Muscle layer of colon (tissue), 2 donors: ENCODE results near the gene CAMKMT.

Experiments
- H3K27ac ChIP-seq: one replicate; pipeline ENCODE4 v1.7.0; 2013; ENCODE audit warnings: low read depth, mild to moderate bottlenecking, low read length, moderate library complexity
- H3K27me3 ChIP-seq, 2 donors: one replicate each; pipeline ENCODE4 v1.7.0; 2013; ENCODE audit warnings: low read length in 2 of 2, mild to moderate bottlenecking in 2 of 2; ENCODE audit not compliant: insufficient read depth in 2 of 2, control insufficient read depth in 1 of 2
- H3K36me3 ChIP-seq: one replicate; pipeline ENCODE4 v1.7.0; 2013; ENCODE audit warnings: mild to moderate bottlenecking, low read length; ENCODE audit not compliant: insufficient read depth
- H3K4me1 ChIP-seq: one replicate; pipeline ENCODE4 v1.7.0; 2013; ENCODE audit warnings: mild to moderate bottlenecking, low read length; ENCODE audit not compliant: insufficient read depth
- H3K4me3 ChIP-seq, 2 donors: one replicate each; pipeline ENCODE4 v1.7.0; 2013; ENCODE audit warnings: low read length in 2 of 2, low read depth in 1 of 2, mild to moderate bottlenecking in 1 of 2, moderate library complexity in 1 of 2
- H3K9ac ChIP-seq: one replicate; pipeline ENCODE4 v1.7.0; 2013; ENCODE audit warnings: low read length
- H3K9me3 ChIP-seq: one replicate; pipeline ENCODE4 v1.7.0; 2013; ENCODE audit warnings: mild to moderate bottlenecking, low read length
- donor health status: abdominal sarcoma.
- donor health status: Adenocarcinoma of cecum.

Gene CAMKMT

DNA sequence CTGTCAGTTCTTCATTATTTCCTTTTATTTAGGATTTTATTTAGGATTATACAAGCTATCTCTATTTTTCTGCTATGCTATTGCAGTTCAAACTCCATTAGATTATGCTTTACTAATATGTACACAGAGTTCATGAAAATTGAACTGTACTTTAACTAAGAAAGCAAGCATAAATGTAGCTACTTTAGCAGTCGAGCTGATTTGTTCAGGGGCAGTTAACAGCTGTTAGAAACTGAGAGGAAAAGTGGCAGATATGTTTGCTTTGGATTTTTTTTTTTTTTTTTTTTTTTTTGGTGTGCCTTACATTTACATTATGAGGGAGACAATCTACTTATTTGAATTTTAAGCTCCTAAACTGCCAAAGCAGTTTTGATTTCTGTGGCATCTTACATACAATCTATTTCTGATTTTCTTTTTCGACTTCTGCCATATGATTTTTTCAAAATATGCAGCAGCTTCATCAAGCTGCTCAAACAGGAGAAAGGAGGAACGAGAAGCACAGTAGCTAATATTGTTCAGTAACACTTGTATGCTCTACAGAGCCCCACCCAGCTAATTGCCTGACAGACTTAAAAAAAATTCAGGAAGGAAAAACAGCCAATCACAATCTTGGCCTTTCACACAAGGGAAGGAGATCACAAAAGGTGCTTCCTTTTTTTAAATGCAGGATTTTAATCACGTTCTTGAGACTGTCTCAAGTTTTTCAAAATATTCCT, 346.4 kb downstream of the CAMKMT start:
- Histone ChIP-seq H3K4me3 (no peak overlapping the region), H3K4me1 (no peaks in the 10 kb centered on the region), H3K27ac (no peak overlapping the region), H3K36me3 (no peaks in the 10 kb centered on the region), H3K9ac (no peak overlapping the region), H3K27me3 (no peaks in the 10 kb centered on the region), H3K9me3 (no peaks in the 10 kb centered on the region)

DNA sequence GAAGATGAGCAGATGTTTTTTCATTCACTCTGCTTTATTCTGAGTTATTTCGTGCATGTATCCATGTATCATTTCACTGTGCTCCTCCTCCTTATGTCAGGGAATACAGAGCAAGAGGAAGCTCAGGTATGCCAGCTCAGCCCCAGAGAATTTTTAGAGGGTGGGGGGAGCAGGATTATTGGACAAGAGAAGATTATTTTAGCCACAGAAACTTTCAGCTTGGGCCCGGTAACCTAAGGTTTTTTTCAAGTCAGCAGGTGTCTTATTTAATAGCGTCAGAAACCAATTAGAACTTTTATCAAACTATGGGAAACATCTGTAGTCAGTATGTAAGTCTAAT, 346.9 kb downstream of the CAMKMT start:
- Histone ChIP-seq H3K27ac (no peak overlapping the region), H3K27me3 (no peaks in the 10 kb centered on the region), H3K9me3 (no peaks in the 10 kb centered on the region), H3K9ac (no peak overlapping the region), H3K4me3 (no peak overlapping the region), H3K4me1 (no peaks in the 10 kb centered on the region), H3K36me3 (no peaks in the 10 kb centered on the region)

- Histone ChIP-seq H3K9ac (no peak overlapping the region), H3K27ac (no peak overlapping the region), H3K9me3 (no peaks in the 10 kb centered on the region), H3K27me3 (no peaks in the 10 kb centered on the region), H3K36me3 (no peaks in the 10 kb centered on the region), H3K4me3 (no peak overlapping the region), H3K4me1 (no peaks in the 10 kb centered on the region)
Measured at GRCh38 chr2:44713170-44713569, 351.4 kb downstream of the CAMKMT start.

- H3K36me3 ChIP-seq: no peaks in the 10 kb centered on the region
- H3K9ac ChIP-seq: no peak overlapping the region
- no peaks in the 10 kb centered on the region for H3K9me3 ChIP-seq
- no peak overlapping the region for H3K4me3 ChIP-seq
- no peaks in the 10 kb centered on the region for H3K4me1 ChIP-seq
- no peak overlapping the region for H3K27ac ChIP-seq
- H3K27me3 ChIP-seq: no peaks in the 10 kb centered on the region
Measured at GRCh38 chr2:44715671-44716081, 353.9 kb downstream of the CAMKMT start.

- H3K4me3 ChIP-seq: no peak overlapping the region
- no peaks in the 10 kb centered on the region for H3K36me3 ChIP-seq
- no peak overlapping the region for H3K9ac ChIP-seq
- no peaks in the 10 kb centered on the region for H3K4me1 ChIP-seq
- no peaks in the 10 kb centered on the region for H3K9me3 ChIP-seq
- H3K27me3 ChIP-seq: no peaks in the 10 kb centered on the region
- no peak overlapping the region for H3K27ac ChIP-seq
Measured at GRCh38 chr2:44716131-44716530, 354.4 kb downstream of the CAMKMT start.

DNA sequence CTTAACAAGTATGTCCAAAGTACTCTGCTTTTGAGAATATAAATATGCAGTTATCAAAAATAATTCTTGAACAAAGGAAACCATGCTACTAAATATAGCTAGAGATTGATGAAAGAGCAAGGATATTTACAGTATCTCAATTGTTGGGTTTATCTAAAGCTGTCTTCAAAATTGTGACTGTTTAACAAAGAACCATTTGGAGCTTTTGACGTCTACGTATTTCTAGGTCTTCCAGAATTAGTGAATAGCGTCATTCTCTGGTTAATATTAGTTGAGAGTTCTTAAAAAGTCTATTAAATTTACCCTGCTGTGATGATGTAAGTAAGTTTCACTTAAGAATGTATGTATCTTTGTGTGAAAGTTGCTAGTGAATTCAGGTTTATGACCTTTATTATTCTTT, 356.7 kb downstream of the CAMKMT start:
- Histone ChIP-seq H3K36me3 (no peaks in the 10 kb centered on the region), H3K4me1 (no peaks in the 10 kb centered on the region), H3K4me3 (no peak overlapping the region), H3K27ac (no peak overlapping the region), H3K9ac (no peak overlapping the region), H3K9me3 (no peaks in the 10 kb centered on the region), H3K27me3 (no peaks in the 10 kb centered on the region)

DNA sequence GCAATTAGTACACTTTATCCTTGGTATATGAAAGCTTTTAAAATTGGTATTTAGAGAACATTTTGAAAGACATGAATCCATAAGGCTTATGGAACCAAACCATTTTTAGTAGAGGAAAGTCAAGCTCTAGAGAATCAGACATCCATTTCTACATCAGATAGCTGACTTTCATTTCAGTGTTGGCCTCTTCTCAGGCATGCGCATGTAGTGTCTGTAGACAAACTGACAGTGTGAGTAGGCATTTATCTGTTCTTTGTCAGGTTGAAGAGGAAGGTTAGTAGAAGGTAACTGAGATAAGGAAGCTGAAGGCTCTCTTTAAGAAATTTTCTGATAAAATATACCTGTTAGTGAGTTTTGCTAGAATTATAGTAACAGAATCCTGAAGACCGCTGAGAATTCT, 357.8 kb downstream of the CAMKMT start:
- H3K4me3 ChIP-seq: no peak overlapping the region
- H3K36me3 ChIP-seq: no peaks in the 10 kb centered on the region
- no peaks in the 10 kb centered on the region for H3K9me3 ChIP-seq
- no peak overlapping the region for H3K9ac ChIP-seq
- H3K27me3 ChIP-seq: no peaks in the 10 kb centered on the region
- H3K4me1 ChIP-seq: no peaks in the 10 kb centered on the region
- no peak overlapping the region for H3K27ac ChIP-seq

GRCh38 chr2:44722026-44722625, 360.4 kb downstream of the CAMKMT start:
- Histone ChIP-seq H3K27ac (no peak overlapping the region), H3K9me3 (no peaks in the 10 kb centered on the region), H3K4me1 (no peaks in the 10 kb centered on the region), H3K4me3 (no peak overlapping the region), H3K36me3 (no peaks in the 10 kb centered on the region), H3K9ac (no peak overlapping the region), H3K27me3 (no peaks in the 10 kb centered on the region)

DNA sequence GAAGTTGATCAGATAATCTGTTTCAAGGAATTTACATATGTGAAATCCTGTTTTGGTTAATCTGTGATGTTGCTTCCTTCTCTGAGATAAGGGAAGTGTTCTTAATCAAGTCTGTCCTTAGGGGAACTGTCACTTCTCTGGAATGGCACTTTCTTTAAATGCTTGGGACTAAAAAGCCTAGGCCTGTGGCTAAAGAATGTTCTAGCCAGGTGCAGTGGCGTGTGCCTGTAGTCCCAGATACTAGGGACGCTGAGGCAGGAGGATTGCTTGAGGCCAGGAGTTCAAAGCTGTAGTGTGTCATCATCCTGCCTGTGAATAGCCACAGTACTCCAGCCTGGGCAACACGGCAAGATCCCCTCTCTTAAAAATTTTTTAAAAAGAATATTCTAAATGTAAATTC, 362.2 kb downstream of the CAMKMT start:
- Histone ChIP-seq H3K4me3 (no peak overlapping the region), H3K9me3 (no peaks in the 10 kb centered on the region), H3K36me3 (no peaks in the 10 kb centered on the region), H3K27ac (no peak overlapping the region), H3K9ac (no peak overlapping the region), H3K27me3 (no peaks in the 10 kb centered on the region), H3K4me1 (no peaks in the 10 kb centered on the region)

DNA sequence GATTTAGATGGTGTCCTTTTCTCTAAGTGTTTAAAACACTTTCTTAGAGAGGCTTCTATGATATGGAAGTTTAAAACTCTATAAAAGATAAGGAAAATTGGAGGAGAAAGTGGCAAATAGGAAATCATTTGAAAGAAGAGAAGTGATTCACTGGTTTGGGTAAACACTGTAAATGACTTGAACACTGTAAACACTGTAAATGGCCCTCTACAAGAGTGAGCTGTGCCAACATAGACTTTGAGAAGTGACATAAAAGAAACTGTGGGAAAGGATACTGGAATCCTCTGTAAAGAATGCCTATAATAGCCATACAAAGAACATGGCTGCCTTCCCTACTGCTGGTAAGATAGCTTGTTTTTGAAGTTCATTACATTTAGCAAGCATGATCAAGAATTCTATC, 368.8 kb downstream of the CAMKMT start:
- no peak overlapping the region for H3K27ac ChIP-seq
- H3K9me3 ChIP-seq: no peaks in the 10 kb centered on the region
- H3K27me3 ChIP-seq: no peaks in the 10 kb centered on the region
- H3K4me3 ChIP-seq: no peak overlapping the region
- no peaks in the 10 kb centered on the region for H3K36me3 ChIP-seq
- no peak overlapping the region for H3K9ac ChIP-seq
- no peaks in the 10 kb centered on the region for H3K4me1 ChIP-seq

GRCh38 chr2:44731505-44731904, 369.8 kb downstream of the CAMKMT start:
- Histone ChIP-seq H3K4me3 (no peak overlapping the region), H3K9me3 (no peaks in the 10 kb centered on the region), H3K36me3 (no peaks in the 10 kb centered on the region), H3K9ac (no peak overlapping the region), H3K27ac (no peak overlapping the region), H3K27me3 (no peaks in the 10 kb centered on the region), H3K4me1 (no peaks in the 10 kb centered on the region)

DNA sequence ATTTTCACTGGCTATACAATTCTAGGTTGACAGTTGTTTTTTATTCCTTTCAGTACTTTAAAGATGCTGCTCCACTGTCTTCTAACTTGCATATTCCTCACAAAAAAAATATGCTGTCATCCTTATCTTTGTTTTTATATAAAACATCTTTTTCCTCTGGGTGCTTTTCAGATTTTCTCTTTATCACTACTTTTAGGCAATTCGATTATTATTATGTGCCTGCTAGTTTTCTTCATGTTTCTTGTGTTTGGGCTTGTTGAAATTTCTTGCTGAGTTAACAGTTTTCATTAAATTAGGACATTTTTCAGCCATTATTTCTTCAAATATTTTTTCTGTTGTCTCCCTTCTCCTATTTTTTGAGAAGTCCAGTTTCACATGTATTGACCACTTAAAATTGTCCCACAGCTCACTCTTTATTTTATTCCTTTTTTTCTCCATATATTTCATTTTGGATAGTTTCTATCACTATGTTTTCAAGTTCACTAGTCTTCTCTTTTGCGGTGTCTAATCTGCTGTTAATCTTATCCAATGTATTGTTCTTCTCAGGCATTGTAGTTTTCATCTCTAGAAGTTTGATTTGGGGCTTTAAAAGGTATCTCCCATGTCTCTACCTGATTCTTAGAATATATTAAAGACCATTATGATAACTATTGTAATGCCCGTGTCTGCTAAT, 374.7 kb downstream of the CAMKMT start:
- Histone ChIP-seq H3K4me1 (no peaks in the 10 kb centered on the region), H3K27me3 (no peaks in the 10 kb centered on the region), H3K27ac (no peak overlapping the region), H3K4me3 (no peak overlapping the region), H3K9me3 (no peaks in the 10 kb centered on the region), H3K9ac (no peak overlapping the region), H3K36me3 (no peaks in the 10 kb centered on the region)
